Upper lobe of left lung (tissue), 4 donors: ENCODE data around the gene SIVA1.

Experiments
- CTCF ChIP-seq, 6 experiments: fragments of 450-650 bp in 4 of 6; fragments of 200-600 bp in 2 of 6; sonication (generic) in 2 of 6; IDR thresholded peaks; one replicate each; pipeline ENCODE4 v1.5.1; 2016 to 2019; ENCODE audit warnings: antibody characterized with exemption in 6 of 6
- EP300 ChIP-seq, 4 donors: sonication (generic); formaldehyde crosslinking; IDR thresholded peaks; one replicate each; pipeline ENCODE4 v1.5.1; 2017; ENCODE audit warnings: antibody characterized with exemption in 4 of 4, control low read depth in 2 of 4
- POLR2A ChIP-seq, 4 donors: fragments of 450-650 bp; IDR thresholded peaks; one replicate each; pipeline ENCODE4 v1.5.1; 2016 to 2017; ENCODE audit warnings: antibody characterized with exemption in 4 of 4, mild to moderate bottlenecking in 2 of 4

DNA sequence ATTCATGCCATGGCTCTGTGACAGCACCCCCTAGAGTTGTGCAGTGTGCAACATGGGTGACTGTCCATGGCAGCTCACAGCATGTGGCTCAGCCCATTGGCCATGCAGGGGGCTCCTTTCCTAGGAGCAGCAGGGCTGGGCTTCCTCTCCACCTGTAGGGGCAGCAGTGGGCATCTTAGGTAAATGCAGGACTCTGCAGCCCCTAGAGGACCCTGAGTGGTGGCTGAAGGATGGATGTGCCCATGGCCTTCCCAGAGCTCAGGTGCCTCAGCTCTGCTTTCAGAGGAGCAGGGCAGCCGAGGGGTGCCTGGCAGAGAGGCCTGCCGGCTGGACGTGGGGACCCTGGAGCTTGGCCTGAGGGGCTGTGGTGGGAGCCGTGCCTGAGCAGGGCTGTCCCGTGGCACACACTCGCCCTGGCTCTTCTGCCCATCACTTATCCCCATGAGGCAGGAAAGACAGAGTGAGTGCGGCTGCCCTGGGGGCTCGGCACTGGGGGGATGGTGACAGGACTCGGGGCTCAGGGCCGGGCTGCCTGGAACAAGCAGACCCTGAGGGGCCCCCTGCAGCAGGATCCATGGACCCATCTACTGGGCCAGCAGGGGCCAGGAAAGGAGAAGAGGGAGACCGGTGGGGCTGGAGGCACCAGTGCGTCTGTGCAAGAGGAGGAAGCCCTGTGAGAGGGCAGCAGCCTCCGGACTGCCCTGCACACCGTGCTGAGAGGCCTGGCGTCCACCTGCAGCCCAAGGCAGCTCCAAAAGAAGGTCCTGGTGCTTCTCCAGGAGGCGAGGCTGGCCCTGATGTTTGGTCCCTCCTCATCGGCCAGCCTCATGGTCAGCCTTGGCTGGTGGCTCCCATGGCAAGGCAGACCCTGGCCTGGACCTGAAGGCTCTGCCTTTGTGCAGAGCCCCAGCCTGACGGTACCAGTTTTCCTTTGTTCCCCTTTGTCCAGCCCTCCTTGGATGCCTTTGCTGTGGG, 21.3 kb upstream of the SIVA1 start:
- no peak for TF ChIP-seq CTCF (IDR thresholded peaks at IDR 0.05)
- no peak for TF ChIP-seq EP300 (IDR thresholded peaks at IDR 0.05)
- no peak for TF ChIP-seq POLR2A (IDR thresholded peaks at IDR 0.05)
